ENCODE results near the gene BANF2.

BANF2 gene

DNA sequence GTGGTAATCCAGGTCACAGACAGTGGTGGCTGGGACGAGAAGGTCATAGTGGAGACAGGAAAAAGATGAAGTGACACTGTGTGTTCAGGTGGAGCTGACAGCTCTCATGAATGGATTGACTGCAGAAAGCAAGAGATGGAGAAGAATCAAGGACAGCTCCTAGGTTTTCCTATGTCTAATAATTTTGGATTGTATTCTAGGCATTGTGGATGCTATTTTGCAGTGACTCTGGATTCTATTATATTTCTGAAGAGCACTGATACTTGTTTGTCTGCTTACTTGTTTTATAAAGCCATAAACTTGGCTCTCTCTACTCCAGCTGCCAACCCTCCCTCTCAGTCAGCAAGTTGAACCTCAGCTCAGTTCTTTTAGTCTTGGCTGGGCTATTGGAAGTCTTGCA, 58.7 kb downstream of the BANF2 start:
- Histone ChIP-seq H3K9ac (ENCODE audit: insufficient read length, low read depth) (no peak overlapping the region), H3K4me3 (ENCODE audit: insufficient read length, low read depth) (no peak overlapping the region), H3K9me3 (ENCODE audit: insufficient read depth, low read length) (peaks cover 20% of the 10 kb centered on the region; the same call in 1 of the 2 replicates), H3K4me1 (ENCODE audit: insufficient read depth, insufficient read length) (peaks cover 4% of the 10 kb centered on the region), H3K27me3 (ENCODE audit: insufficient read depth, insufficient read length) (no peaks in the 10 kb centered on the region), H3K36me3 (ENCODE audit: insufficient read depth, insufficient read length, low read length) (no peaks in the 10 kb centered on the region)
- TF ChIP-seq ZNF274 (IDR thresholded peaks at IDR 0.05; ENCODE audit: low read depth, low read length) (no peak), YY1 (IDR thresholded peaks at IDR 0.05; ENCODE audit: insufficient read depth, insufficient read length) (no peak), SUZ12 (IDR thresholded peaks at IDR 0.05; ENCODE audit: extremely low read depth, insufficient read depth, insufficient read length) (no peak)
- DNase-seq (ENCODE audit: low read depth, low spot score): no peak

DNA sequence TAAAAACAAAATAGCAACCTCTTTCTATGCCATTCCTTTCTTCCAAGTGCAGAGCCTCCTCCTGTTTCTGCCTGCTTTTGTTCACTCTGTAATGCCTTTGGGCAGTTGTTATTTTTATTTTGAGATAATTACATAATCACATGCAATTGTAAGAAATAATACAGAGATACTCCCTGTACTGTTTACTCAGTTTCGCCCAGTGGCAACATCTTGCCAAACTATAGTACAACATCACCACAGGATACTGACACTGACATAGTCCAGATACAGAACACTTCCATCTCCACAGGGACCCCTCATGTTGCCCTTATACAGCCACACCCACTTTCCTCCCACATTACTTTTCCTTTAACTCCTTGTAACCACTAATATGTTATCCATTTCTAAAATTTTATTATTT, 59.7 kb downstream of the BANF2 start:
- H3K4me3 ChIP-seq (ENCODE audit: insufficient read length, low read depth): no peak overlapping the region
- no peak overlapping the region for H3K9ac ChIP-seq (ENCODE audit: insufficient read length, low read depth)
- DNase-seq (ENCODE audit: low read depth, low spot score): no peak
- TF ChIP-seq ZNF274 (IDR thresholded peaks at IDR 0.05; ENCODE audit: low read depth, low read length) (no peak), YY1 (IDR thresholded peaks at IDR 0.05; ENCODE audit: insufficient read depth, insufficient read length) (no peak), SUZ12 (IDR thresholded peaks at IDR 0.05; ENCODE audit: extremely low read depth, insufficient read depth, insufficient read length) (no peak)
- no peaks in the 10 kb centered on the region for H3K27me3 ChIP-seq (ENCODE audit: insufficient read depth, insufficient read length)
- H3K9me3 ChIP-seq (ENCODE audit: insufficient read depth, low read length): peaks cover 12% of the 10 kb centered on the region; the same call in 1 of the 2 replicates
- no peaks in the 10 kb centered on the region for H3K36me3 ChIP-seq (ENCODE audit: insufficient read depth, insufficient read length, low read length)
- H3K4me1 ChIP-seq (ENCODE audit: insufficient read depth, insufficient read length): peaks cover 2% of the 10 kb centered on the region

GRCh38 chr20:17761604-17762003, 61.8 kb downstream of the BANF2 start:
- Histone ChIP-seq H3K9me3 (ENCODE audit: insufficient read depth, low read length) (peaks cover 12% of the 10 kb centered on the region; the same call in 1 of the 2 replicates), H3K4me3 (ENCODE audit: insufficient read length, low read depth) (no peak overlapping the region), H3K36me3 (ENCODE audit: insufficient read depth, insufficient read length, low read length) (no peaks in the 10 kb centered on the region), H3K4me1 (ENCODE audit: insufficient read depth, insufficient read length) (peaks cover 5% of the 10 kb centered on the region), H3K27me3 (ENCODE audit: insufficient read depth, insufficient read length) (no peaks in the 10 kb centered on the region), H3K9ac (ENCODE audit: insufficient read length, low read depth) (no peak overlapping the region)
- peak; percentile 28 for TF ChIP-seq YY1 (IDR thresholded peaks at IDR 0.05; ENCODE audit: insufficient read depth, insufficient read length)
- no peak for TF ChIP-seq SUZ12 (IDR thresholded peaks at IDR 0.05; ENCODE audit: extremely low read depth, insufficient read depth, insufficient read length)
- TF ChIP-seq ZNF274 (IDR thresholded peaks at IDR 0.05; ENCODE audit: low read depth, low read length): no peak
- DNase-seq (ENCODE audit: low read depth, low spot score): peak; percentile 8

- Histone ChIP-seq H3K4me3 (ENCODE audit: insufficient read length, low read depth) (no peak overlapping the region), H3K9ac (ENCODE audit: insufficient read length, low read depth) (no peak overlapping the region), H3K27me3 (ENCODE audit: insufficient read depth, insufficient read length) (no peaks in the 10 kb centered on the region), H3K9me3 (ENCODE audit: insufficient read depth, low read length) (peaks cover 12% of the 10 kb centered on the region; the same call in 1 of the 2 replicates), H3K4me1 (ENCODE audit: insufficient read depth, insufficient read length) (peaks cover 5% of the 10 kb centered on the region), H3K36me3 (ENCODE audit: insufficient read depth, insufficient read length, low read length) (no peaks in the 10 kb centered on the region)
- TF ChIP-seq YY1 (IDR thresholded peaks at IDR 0.05; ENCODE audit: insufficient read depth, insufficient read length) (no peak), SUZ12 (IDR thresholded peaks at IDR 0.05; ENCODE audit: extremely low read depth, insufficient read depth, insufficient read length) (no peak), ZNF274 (IDR thresholded peaks at IDR 0.05; ENCODE audit: low read depth, low read length) (no peak)
- no peak for DNase-seq (ENCODE audit: low read depth, low spot score)
Observed at GRCh38 chr20:17762243-17762872, 62.6 kb downstream of the BANF2 start.

DNA sequence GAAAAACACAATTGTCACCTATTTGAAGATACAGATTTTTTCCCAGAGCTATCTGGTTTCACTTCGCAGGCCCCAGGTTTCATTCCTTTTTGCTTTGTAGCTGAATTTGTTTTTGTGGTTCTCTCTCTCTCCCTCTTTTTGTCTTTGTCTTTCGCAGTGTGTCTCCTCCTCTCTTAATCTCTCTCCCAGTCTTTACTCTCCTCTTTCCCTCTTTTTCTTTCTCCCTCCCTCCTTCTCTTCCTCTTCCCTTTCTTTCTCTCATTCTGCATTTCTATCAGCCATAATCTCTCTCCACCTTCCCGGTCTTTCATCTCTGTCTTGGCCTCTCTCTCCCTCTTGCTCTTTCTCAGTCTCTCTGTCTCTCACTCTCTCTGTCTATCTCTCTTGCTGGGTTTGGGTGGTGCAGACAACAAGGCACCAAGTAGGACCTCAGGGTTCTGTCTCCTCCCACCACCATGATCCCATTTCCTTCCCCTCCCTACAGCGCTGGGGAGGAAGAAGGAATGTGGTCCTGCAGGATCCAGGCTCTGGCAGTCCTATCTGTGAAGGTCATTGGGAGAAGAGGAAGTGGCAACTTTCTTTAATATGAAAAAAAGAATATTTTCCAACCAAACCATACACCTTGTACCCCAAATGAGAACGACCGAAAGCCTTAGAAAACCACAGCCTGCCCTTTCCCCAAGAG, 63.2 kb downstream of the BANF2 start:
- peaks cover 5% of the 10 kb centered on the region for H3K4me1 ChIP-seq (ENCODE audit: insufficient read depth, insufficient read length)
- DNase-seq (ENCODE audit: low read depth, low spot score): no peak
- H3K9me3 ChIP-seq (ENCODE audit: insufficient read depth, low read length): peaks cover 8% of the 10 kb centered on the region; the same call in 1 of the 2 replicates
- H3K4me3 ChIP-seq (ENCODE audit: insufficient read length, low read depth): no peak overlapping the region
- no peaks in the 10 kb centered on the region for H3K27me3 ChIP-seq (ENCODE audit: insufficient read depth, insufficient read length)
- H3K9ac ChIP-seq (ENCODE audit: insufficient read length, low read depth): no peak overlapping the region
- no peak for TF ChIP-seq YY1 (IDR thresholded peaks at IDR 0.05; ENCODE audit: insufficient read depth, insufficient read length)
- TF ChIP-seq ZNF274 (IDR thresholded peaks at IDR 0.05; ENCODE audit: low read depth, low read length): no peak
- no peak for TF ChIP-seq SUZ12 (IDR thresholded peaks at IDR 0.05; ENCODE audit: extremely low read depth, insufficient read depth, insufficient read length)
- H3K36me3 ChIP-seq (ENCODE audit: insufficient read depth, insufficient read length, low read length): no peaks in the 10 kb centered on the region

- no peak for DNase-seq (ENCODE audit: low read depth, low spot score)
- Histone ChIP-seq H3K4me1 (ENCODE audit: insufficient read depth, insufficient read length) (peaks cover 5% of the 10 kb centered on the region), H3K4me3 (ENCODE audit: insufficient read length, low read depth) (no peak overlapping the region), H3K9ac (ENCODE audit: insufficient read length, low read depth) (no peak overlapping the region), H3K9me3 (ENCODE audit: insufficient read depth, low read length) (no peaks in the 10 kb centered on the region; the same call in 1 of the 2 replicates), H3K36me3 (ENCODE audit: insufficient read depth, insufficient read length, low read length) (no peaks in the 10 kb centered on the region), H3K27me3 (ENCODE audit: insufficient read depth, insufficient read length) (no peaks in the 10 kb centered on the region)
- TF ChIP-seq SUZ12 (IDR thresholded peaks at IDR 0.05; ENCODE audit: extremely low read depth, insufficient read depth, insufficient read length): no peak
- TF ChIP-seq YY1 (IDR thresholded peaks at IDR 0.05; ENCODE audit: insufficient read depth, insufficient read length): no peak
- no peak for TF ChIP-seq ZNF274 (IDR thresholded peaks at IDR 0.05; ENCODE audit: low read depth, low read length)
Observed at GRCh38 chr20:17765017-17765416, 65.3 kb downstream of the BANF2 start.

DNA sequence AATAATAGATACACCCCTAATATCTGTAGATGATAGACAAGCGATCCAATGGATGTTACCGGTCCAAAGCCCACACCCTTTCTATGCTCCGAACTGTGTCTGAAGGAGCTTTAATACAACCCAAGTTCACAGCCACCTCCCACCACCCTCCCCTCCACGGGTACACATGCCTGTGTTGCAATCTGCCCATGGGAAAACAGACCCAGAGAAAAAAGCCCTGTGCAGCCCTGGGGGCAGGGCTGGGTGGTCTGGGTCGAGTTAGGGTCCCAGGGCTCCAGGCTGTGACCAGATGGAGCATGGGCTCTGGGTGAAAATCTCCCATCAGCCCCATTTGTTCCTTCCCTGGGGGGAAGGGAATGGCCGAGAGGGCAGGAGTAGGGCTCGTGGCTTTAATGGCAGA, 65.8 kb downstream of the BANF2 start:
- TF ChIP-seq SUZ12 (IDR thresholded peaks at IDR 0.05; ENCODE audit: extremely low read depth, insufficient read depth, insufficient read length): no peak
- TF ChIP-seq YY1 (IDR thresholded peaks at IDR 0.05; ENCODE audit: insufficient read depth, insufficient read length): no peak
- DNase-seq (ENCODE audit: low read depth, low spot score): no peak
- Histone ChIP-seq H3K27me3 (ENCODE audit: insufficient read depth, insufficient read length) (no peaks in the 10 kb centered on the region), H3K9ac (ENCODE audit: insufficient read length, low read depth) (no peak overlapping the region), H3K9me3 (ENCODE audit: insufficient read depth, low read length) (no peaks in the 10 kb centered on the region; the same call in 1 of the 2 replicates), H3K4me3 (ENCODE audit: insufficient read length, low read depth) (no peak overlapping the region), H3K4me1 (ENCODE audit: insufficient read depth, insufficient read length) (peaks cover 5% of the 10 kb centered on the region), H3K36me3 (ENCODE audit: insufficient read depth, insufficient read length, low read length) (no peaks in the 10 kb centered on the region)
